Glomerular visceral epithelial cell (primary cell): ENCODE measurements around the gene GSTO1.
A peak's percentile ranks its signal among the peaks of the same experiment; 100 is the strongest.

Experiments used
- DNase-seq: peaks from one replicate; pipeline ENCODE4 v3.0.0-alpha.2; 2016; ENCODE audit errors: extremely low spot score

GSTO1 gene

DNA sequence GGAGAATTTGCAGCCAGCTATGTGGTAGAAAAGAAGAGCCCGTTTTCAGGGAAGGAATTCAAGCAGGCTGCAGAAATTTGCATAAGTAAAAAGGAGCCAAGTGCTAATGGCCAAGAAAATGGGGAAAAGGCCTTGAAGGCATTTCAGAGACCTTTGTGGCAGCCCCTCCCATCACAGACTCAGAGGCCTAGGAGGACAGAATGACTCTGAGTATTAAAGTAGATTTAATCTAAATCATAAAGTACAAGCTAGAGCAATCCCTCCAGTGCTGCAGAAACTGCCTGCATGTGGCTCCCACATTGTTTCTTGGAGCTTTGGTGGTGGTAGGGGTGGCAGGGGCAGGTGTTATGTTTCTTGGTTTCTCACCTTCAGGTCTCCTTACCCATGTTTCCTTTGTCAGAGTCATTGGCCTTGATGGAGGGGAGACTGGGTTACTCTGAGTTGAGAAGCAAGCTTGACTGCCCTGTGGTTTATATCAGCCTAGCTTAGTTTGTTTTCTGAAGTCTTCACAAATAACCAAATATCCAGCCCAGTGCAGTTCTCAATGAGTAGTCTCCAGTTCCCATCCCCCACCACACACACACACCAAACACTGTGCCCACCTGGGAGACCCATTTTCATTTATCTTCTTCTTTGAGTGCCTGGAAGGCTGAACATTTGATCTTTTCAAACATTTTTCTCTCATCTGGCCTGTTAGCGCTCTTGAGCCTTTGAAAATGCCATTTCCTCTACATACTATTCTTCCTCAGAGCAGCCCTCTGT, 49.1 kb downstream of the GSTO1 start:
- no peak for DNase-seq

DNA sequence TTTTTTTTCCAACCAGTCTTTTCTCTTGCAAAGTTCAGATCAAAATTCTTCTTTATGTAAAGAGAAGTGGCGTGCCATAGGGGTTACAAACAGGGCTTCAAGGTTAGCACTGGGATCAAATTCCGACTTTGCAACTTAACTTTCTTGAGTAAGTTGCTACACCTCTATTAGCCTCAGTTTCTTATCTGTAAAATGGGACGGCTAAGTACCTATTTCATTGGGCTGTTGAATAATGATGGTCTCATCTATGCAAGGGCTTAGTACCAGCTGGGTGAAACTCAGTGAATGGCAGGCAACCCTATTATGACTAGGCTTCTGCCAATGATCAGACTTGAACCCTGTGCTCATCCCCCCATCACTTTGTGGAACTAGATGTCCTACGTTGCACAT, 49.7 kb downstream of the GSTO1 start:
- no peak for DNase-seq

DNA sequence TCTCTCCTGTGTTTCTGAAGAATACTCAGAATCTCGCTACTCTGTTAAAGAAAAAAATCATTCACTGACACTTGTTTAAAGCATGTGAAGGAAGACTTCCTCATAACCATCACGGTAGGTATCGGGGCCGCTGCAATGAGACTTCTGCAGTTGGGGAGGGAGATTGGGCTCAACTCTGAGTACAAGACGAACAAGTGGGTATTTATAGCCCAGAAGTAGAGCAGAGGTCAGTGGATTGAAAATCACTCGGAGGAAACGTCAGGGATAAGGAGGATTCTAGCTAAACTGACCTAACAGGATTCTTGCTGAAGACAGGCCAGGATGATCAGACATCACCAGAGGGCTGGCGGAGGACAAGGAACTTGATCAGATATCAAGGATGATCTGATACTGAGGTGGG, 50.2 kb downstream of the GSTO1 start:
- DNase-seq = no peak

DNA sequence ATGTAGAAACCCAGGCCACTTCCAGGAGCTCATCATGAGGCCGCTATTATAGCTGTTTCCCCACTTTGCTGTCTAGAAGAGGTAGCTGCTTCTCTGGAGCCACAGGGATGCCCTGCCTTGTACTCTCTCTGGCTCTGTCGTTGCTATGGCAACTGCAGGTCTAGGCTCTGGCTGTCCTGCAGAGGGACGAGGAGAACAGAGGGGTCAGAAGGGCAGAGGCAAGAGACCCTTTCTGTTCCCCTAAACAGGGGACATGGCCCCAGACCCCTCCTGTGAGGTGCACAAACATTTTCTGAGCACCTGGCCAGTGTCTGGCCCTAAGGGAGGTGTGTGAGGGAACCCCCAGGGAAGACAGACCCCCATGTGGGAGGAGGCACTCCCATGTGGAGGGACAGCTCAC, 52.2 kb downstream of the GSTO1 start:
- DNase-seq = no peak

DNA sequence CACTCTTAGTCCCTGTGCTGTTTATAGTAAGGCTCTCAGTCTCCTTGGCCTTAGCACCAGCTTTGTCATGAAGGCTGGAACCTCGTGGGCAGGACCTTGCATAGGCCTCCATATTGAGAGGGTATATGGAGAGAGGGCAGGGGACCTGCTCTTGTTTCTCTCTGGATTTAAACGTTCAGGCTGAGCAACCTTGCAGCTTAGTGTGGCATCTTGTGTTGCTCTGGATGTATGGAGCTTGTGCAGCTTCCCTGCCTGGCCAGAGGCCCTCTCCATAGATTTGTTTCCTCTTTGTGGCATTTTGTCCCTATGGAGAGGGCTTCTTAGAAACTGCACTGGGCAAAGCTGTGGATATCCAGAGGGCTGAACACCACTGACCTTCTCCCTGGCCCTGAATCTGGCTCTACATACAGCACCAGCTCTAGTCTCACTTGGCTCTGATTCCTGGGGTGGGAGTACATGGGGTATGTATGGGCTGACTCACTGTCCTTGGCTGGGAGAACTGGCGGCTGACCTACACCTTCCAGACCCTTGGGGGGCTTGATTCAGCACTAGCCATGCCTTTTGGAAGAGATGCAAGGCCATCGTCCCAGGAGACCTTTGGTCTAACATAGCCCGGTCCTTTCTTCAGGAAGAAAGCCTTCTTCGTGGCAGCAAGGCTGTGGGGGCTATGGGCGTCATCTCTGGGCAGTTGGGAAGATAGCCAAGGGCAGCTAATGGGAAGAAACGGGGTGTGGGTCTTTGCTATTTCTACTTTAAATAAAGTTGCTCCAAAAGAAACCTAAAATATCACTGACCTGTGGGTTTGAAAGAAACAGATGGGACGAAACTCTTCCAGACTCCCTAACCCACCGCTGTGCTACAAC, 53.1 kb downstream of the GSTO1 start:
- no peak for DNase-seq

DNA sequence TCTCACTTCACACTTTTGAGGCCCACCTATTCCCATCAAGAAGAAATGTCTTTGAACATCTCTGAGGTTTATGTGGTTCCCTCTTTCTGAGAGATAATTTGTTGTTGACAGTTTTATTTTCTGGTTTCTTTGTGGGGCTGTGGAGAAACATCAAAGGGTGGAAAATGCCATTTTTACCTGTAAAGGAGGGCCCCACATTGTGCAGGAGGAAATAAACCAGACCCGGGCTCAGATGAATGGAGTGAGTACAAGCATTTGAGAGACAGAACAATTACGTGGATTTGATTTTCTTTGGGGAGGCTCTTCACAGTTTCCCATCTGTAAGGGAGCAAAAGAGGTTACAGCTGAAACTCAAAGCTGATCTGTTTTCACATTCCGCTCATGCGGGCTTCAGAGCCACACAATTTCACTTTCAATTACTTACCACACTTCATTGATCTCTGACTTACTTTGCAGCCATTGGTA, 53.8 kb downstream of the GSTO1 start:
- no peak for DNase-seq

DNA sequence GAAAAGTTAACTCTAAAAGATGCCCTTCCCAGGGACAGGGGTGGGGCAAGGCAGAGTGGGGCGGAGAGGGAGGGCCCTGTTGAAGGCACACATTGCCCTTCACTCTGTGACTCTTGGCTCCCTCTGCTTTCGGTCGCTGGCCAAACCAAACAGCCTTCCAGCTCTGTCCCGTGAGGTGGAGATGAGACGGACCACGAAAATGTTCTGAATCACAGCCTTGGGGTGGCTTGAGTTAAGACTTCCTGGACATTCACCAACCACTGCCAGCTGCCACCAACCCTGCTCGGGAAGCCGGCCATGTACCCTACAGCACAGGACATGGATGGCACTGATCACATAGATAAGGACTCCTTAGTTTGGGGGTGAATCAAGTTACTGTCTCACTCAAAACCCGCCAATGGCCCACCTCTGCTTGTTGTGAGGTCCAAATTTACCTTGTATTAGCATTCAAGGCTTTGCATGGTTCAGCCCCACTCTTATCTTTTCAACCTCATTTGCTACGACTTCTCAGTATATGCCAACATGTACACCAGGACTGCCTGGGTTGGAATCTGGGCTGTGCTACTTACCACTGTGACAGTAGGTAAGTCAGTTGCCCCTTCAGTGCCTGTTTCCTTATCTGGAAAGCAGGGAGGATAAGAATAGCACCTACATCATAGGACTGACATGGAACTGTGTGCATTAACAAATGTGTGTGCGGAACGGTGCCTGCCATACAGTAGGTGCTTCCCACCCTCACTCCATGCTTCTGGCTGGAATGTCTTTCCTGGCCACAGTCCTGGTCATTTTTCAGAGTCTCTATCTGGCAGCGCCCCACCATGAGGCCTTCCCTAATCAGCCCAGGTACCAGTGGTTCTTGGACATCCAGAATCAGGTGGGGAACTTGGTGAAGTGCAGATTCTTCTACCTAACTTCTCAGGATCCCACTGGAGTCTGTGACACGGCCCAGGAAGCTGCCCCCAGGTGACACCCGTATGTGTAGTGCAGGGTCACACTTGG, 55.6 kb downstream of the GSTO1 start:
- peak; percentile 54 for DNase-seq

DNA sequence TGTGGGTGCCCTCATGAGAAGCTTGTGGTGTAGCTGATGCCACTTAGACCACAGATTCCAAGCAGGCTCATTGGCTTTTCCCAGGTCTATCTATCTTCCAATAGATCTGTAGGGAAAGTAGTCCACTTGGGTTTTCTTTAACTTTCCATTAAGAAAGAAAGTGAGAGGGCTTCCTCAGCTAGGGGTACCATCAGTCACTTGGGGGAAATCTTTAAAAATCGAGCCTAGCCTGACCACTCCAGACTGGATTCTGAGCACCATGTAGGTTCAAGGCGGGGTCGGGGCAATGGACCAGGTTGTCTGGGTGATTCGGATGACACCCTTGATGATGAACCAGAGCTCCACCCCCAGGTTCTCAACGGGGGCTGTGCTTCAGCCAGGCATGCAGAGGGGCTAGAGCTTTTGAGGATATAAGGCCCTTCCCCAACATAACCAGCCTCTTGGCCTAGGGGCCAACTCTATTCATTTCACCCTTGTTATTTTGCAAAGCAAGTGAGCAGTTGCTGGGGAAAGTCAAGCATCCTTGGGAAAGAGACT, 56.6 kb downstream of the GSTO1 start:
- DNase-seq = no peak

DNA sequence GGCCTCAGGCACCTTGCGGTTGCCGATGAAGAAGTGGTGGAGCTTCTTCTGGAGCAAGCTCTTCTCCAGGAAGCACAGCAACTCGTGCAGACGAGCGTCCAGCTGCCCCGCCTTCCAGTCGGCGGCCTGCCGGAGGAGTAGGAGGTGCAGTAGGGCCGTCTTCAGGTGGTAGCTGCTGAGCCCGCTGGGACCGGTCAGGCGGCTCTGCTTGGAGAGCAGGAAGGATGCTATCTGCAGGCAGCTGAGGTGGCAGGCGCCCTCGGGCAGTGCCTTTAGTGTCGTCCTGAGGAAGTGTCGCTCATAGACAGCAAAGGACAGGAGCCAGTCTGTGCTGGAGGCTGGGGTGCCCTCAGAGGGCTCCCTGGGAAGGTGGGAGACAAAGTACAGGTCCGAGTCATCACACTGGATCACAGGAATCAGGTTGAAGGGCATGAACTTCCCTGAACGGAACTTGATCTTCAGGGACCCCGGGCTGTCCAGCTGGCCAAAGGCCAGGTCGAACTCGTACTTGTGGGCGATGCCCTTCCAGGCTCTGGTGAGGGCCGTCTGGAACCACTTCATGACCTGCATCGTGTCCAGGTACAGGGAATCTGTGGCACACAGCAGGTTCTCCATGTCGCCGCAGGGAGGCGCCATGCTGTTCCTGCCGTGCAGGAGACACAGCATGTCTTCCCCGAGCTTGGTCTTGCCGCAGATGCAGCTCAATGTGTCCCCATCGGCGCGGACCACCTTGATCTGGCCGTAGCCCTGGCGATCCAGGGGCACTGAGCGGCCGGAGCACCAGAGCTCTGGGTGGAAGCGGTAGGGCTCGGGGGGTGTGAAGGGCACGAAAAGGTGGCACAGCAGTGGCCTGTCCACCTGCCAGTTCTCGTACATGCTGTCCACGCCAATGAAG, 60.1 kb downstream of the GSTO1 start:
- no peak for DNase-seq

DNA sequence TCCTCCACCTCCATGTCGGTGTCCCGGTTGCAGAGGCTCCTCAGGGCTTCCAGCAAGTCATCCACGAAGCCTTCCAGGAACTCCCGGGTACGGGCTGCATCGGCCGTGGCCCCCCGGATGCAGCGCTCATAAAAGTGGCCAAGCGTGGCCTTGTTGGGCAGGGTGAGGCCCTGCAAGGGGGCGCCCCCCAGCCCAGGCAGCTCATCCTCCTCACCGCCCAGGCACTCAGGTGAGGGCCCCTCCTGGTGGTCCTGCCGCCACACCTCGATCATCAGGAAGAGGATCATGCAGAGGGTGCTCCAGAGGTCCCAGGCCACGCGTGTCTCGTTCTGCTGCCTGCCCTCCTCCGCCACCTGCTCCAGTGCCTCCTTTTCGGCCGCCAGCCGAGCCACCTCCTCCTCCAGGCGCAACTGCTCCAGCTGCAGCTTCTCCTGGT, 60.8 kb downstream of the GSTO1 start:
- no peak for DNase-seq

DNA sequence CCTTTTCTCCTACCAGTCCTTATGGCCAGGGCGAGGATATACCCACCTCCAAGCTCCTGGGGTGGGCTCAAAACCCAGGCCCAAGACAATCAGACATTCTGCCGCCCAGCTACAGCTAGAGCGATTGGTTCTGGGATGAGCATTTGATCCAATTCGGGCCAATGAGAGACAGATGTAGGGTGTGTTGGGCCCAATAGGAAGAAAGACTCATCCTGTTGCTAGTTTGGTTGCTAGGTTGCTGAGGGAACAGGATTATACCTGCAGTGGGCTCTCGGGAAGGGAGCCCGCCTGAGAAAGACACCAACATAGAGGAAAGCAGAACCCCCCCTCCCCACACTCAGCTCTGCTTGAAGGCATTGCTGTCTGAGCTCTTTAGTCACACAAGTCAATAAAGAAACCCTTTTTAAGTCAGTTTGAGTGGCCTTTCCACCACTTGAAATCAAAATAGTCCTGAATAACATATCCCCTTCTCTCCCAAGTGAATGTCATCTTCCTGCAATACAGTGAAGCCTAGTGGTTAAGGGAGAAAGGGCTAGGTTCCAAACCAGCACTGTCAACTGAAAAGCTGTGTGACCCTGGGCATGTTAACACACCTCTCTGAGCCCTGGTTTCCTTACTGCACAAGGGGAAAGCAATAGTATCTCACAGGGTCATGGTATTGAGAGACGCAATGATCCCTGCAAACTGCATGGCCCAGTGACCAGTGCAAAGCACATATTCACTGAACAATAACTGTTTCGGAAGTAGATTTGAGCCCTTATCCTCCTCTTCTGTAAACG, 61.8 kb downstream of the GSTO1 start:
- DNase-seq = no peak
